ENCODE results near the gene GRID2.

GRID2 gene

DNA sequence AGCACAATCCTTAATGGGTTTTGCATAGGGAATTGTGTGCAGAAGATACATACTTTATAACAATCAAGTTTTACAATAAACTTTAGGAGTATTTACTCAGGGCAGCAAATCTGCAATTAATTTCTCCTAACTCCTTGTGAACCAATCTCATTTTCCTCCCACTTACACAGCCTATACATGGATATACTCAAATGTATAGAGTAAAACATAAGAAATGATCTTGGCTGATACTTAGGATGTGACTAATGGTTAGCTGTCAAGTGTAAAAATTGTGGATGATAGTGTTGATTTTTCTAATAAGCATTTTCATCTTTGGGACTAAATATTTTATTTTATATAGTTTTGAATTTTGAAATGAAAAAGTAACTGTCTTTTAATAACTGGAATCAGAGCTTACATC lies 759.6 kb downstream of the GRID2 start:
- DNase-seq (ENCODE audit: low read depth): no peak
- no peak overlapping the region for H3K4me3 ChIP-seq (ENCODE audit: low read length)
- TF ChIP-seq, protein P1, sequence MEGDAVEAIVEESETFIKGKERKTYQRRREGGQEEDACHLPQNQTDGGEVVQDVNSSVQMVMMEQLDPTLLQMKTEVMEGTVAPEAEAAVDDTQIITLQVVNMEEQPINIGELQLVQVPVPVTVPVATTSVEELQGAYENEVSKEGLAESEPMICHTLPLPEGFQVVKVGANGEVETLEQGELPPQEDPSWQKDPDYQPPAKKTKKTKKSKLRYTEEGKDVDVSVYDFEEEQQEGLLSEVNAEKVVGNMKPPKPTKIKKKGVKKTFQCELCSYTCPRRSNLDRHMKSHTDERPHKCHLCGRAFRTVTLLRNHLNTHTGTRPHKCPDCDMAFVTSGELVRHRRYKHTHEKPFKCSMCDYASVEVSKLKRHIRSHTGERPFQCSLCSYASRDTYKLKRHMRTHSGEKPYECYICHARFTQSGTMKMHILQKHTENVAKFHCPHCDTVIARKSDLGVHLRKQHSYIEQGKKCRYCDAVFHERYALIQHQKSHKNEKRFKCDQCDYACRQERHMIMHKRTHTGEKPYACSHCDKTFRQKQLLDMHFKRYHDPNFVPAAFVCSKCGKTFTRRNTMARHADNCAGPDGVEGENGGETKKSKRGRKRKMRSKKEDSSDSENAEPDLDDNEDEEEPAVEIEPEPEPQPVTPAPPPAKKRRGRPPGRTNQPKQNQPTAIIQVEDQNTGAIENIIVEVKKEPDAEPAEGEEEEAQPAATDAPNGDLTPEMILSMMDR (conservative IDR thresholded peaks at IDR 0.05; ENCODE audit: low read depth, low read length): no peak

DNA sequence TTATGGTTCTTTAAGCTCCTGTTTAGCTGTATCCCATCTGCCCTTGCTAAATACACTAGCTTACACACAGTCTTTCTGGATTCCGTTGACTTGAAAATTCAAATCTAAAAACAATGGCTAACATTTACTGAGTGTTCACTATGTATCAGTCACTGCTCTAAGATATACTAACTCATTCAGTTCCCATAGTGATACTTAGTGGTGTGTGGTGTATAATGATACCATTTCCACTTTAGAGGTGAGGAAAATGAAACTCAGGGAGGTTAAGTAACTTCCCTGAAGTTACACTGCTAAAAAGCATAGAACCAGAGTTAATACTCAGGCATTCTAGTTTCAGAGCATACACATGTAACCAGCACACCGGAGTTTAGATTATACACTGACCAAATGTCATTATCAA lies 762.0 kb downstream of the GRID2 start:
- H3K4me3 ChIP-seq (ENCODE audit: low read length): no peak overlapping the region
- DNase-seq (ENCODE audit: low read depth): no peak
- TF ChIP-seq, protein P1 (conservative IDR thresholded peaks at IDR 0.05; ENCODE audit: low read depth, low read length): no peak

DNA sequence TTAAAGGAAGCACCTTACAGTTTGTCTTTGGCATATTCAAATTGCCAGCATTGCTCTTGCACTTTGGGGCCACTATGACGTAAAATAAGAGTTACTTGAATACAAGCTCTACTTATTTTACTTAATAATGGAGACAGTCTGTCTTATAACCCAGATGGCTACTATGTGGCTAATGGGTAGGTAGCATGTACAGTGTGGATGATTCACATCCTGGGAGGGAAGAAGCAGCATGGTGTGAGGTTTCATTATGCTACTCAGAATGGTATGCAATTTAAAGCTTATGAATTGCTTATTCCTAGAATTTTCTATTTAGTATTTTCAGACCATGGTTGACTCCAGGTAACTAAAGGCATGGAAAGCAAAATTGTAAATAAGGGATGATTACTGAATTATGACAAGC lies 763.0 kb downstream of the GRID2 start:
- no peak for DNase-seq (ENCODE audit: low read depth)
- TF ChIP-seq, protein P1 (conservative IDR thresholded peaks at IDR 0.05; ENCODE audit: low read depth, low read length): no peak
- no peak overlapping the region for H3K4me3 ChIP-seq (ENCODE audit: low read length)

DNA sequence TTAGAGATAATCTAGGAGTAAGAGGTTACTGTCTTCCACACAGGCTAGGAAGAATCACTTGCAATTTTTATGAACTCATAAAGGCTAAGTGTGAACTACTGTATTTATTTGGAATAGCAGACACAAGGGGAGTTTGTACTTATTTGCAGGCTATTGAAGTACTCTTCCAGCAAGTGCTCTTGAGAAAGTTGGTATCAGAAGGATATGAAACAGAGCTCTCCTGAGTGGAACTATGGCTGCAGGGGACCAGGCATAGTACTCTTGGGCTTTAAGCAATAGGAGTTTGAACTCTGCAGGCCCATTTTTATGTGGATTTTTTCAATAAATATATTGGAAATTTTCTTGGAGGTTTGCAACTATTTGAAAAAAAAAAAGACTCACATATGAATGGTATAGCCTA lies 768.5 kb downstream of the GRID2 start:
- DNase-seq (ENCODE audit: low read depth): no peak
- H3K4me3 ChIP-seq (ENCODE audit: low read length): no peak overlapping the region
- TF ChIP-seq, protein P1 (conservative IDR thresholded peaks at IDR 0.05; ENCODE audit: low read depth, low read length): no peak

DNA sequence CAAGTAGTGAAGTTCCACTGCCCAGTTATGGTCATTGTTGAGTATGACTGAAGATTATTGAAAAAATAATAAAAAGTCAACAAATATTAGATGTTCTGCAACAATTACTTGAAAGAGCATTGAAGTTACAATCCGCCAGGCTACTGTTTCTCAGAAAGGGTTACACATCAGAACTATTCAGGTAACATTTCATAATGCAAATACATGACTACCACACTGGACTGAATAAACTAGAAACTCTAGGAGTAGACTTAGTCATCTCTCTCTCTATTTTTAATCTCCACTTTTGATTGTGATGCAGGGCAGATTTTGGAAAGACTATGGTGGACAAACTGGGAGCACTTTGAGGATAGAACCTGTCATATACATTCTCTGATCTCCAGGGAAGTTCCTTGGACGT lies 776.5 kb downstream of the GRID2 start:
- no peak overlapping the region for H3K4me3 ChIP-seq (ENCODE audit: low read length)
- no peak for DNase-seq (ENCODE audit: low read depth)
- TF ChIP-seq, protein P1 (conservative IDR thresholded peaks at IDR 0.05; ENCODE audit: low read depth, low read length): no peak

DNA sequence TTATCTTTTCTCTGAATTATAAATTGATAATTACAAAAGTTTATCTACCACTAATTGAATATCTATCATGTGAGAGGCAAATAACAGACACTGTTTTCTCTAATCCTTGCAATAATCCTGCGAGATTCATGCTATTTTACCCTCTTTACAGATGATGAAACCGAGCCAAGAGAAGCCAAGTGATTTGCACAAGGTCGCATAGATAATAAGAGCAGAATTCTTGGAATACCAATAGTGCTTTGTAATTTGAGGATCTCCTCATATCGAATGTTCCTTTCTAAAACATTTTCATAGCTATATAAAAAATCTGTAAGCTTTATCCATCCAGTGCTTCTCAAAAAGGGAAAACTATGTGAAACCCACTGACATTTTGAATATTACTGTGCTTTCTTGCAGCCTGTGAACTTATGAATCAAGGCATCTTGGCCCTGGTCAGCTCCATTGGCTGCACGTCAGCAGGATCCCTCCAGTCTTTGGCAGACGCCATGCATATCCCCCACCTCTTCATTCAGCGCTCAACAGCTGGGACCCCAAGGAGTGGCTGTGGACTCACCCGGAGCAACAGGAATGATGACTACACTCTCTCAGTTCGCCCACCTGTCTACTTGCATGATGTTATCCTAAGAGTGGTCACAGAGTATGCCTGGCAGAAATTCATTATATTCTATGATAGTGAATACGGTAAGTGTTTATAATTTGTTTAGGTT lies 781.0 kb downstream of the GRID2 start:
- DNase-seq (ENCODE audit: low read depth): no peak
- H3K4me3 ChIP-seq (ENCODE audit: low read length): peak overlapping the region; percentile 1
- TF ChIP-seq, protein P1 (conservative IDR thresholded peaks at IDR 0.05; ENCODE audit: low read depth, low read length): no peak

DNA sequence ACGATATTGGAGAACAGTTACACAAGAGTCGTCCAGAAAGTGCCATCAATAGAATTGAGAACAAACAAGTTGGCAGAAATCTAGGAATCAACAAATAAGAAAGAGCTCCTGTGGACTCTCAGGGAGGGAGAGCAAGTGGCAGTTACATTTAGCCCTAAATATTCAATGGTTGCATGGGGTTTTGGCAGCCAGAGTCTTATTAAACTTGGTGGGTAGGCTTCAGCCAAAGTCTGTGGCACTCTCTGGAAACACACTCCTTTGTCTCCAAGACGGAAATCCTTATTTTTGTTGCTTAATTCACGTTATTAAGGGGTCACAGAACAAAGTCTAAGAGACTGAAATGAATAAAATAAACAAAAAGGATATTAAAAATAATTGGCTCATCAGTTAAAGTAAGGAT lies 782.6 kb downstream of the GRID2 start:
- DNase-seq (ENCODE audit: low read depth): peak; percentile 41
- H3K4me3 ChIP-seq (ENCODE audit: low read length): no peak overlapping the region
- TF ChIP-seq, protein P1 (conservative IDR thresholded peaks at IDR 0.05; ENCODE audit: low read depth, low read length): no peak

All from retinal pigment epithelial cell (primary cell).